ENCODE results near the gene MRFAP1L1. TPM values are rescaled to one million over a fixed set of nuclear protein-coding genes. Genes with fewer than 3 reads are reported as not detected.

Gene MRFAP1L1
- total and polyA plus RNA-seq, 7 donors = 40.7 to 82.8 (median 53.5) TPM

- H3K4me3 ChIP-seq = no peak overlapping the region
- no peaks in the 10 kb centered on the region for H3K9me3 ChIP-seq
- peaks cover 0 to 9% (median 0%) of the 10 kb centered on the region in 4 donors for H3K36me3 ChIP-seq
- intact Hi-C loops (cut with DNase I) = no loop called here
- WGBS, 2 donors = 93 to 97% methylated on average over 19 of the region's 19 CpGs
- no peak for DNase-seq
- H3K27me3 ChIP-seq = no peaks in the 10 kb centered on the region
- peaks cover 0 to 33% (median 32%) of the 10 kb centered on the region in 4 donors for H3K4me1 ChIP-seq
- H3K27ac ChIP-seq = no peak overlapping the region
- no peak for TF ChIP-seq CTCF (IDR thresholded peaks at IDR 0.05)
- TF ChIP-seq EP300 (IDR thresholded peaks at IDR 0.05) = no peak
- TF ChIP-seq POLR2A (IDR thresholded peaks at IDR 0.05) = no peak
- TF ChIP-seq POLR2AphosphoS5 (IDR thresholded peaks at IDR 0.05) = no peak
Measured at GRCh38 chr4:6672131-6672530, 37.5 kb downstream of the MRFAP1L1 start.

GRCh38 chr4:6671648-6672047, 38.0 kb downstream of the MRFAP1L1 start:
- Histone ChIP-seq H3K4me3 (no peak overlapping the region), H3K4me1 (peaks cover 0 to 28% (median 27%) of the 10 kb centered on the region in 4 donors), H3K27me3 (no peaks in the 10 kb centered on the region), H3K36me3 (peaks cover 0 to 9% (median 0%) of the 10 kb centered on the region in 4 donors), H3K9me3 (no peaks in the 10 kb centered on the region), H3K27ac (no peak overlapping the region)
- intact Hi-C loops (cut with DNase I) = no loop called here
- no peak for DNase-seq
- 93 to 94% methylated on average over 1 of the region's 1 CpG for WGBS, 2 donors
- no peak for TF ChIP-seq CTCF (IDR thresholded peaks at IDR 0.05)
- no peak for TF ChIP-seq POLR2A (IDR thresholded peaks at IDR 0.05)
- TF ChIP-seq POLR2AphosphoS5 (IDR thresholded peaks at IDR 0.05) = no peak
- TF ChIP-seq EP300 (IDR thresholded peaks at IDR 0.05) = no peak

- no peaks in the 10 kb centered on the region for H3K9me3 ChIP-seq
- H3K4me3 ChIP-seq = no peak overlapping the region
- H3K27ac ChIP-seq = no peak overlapping the region
- peaks cover 0 to 3% (median 0%) of the 10 kb centered on the region in 3 donors for H3K27me3 ChIP-seq
- intact Hi-C loops (cut with DNase I) = no loop called here
- 65 to 79% methylated on average over 11 of the region's 11 CpGs for WGBS, 2 donors
- no peak for DNase-seq
- H3K36me3 ChIP-seq = peaks cover 0 to 9% (median 0%) of the 10 kb centered on the region in 4 donors
- H3K4me1 ChIP-seq = peaks cover 0 to 19% (median 18%) of the 10 kb centered on the region in 4 donors
- no peak for TF ChIP-seq POLR2AphosphoS5 (IDR thresholded peaks at IDR 0.05)
Measured at GRCh38 chr4:6668391-6668790, 41.3 kb downstream of the MRFAP1L1 start.

- intact Hi-C loops (cut with DNase I) = no loop called here
- Histone ChIP-seq H3K36me3 (peaks cover 0 to 9% (median 0%) of the 10 kb centered on the region in 4 donors), H3K9me3 (no peaks in the 10 kb centered on the region), H3K27me3 (peaks cover 0 to 3% (median 0%) of the 10 kb centered on the region in 3 donors), H3K27ac (no peak overlapping the region), H3K4me1 (peaks cover 0 to 14% (median 13%) of the 10 kb centered on the region in 4 donors), H3K4me3 (no peak overlapping the region)
- no peak for TF ChIP-seq EP300 (IDR thresholded peaks at IDR 0.05)
- TF ChIP-seq POLR2AphosphoS5 (IDR thresholded peaks at IDR 0.05) = no peak
- TF ChIP-seq CTCF (IDR thresholded peaks at IDR 0.05) = no peak
- TF ChIP-seq POLR2A (IDR thresholded peaks at IDR 0.05) = no peak
- WGBS, 2 donors = 93 to 96% methylated on average over 9 of the region's 9 CpGs
- DNase-seq = no peak
Measured at GRCh38 chr4:6665320-6665654, 44.4 kb downstream of the MRFAP1L1 start.

GRCh38 chr4:6663596-6664393, 45.9 kb downstream of the MRFAP1L1 start:
- TF ChIP-seq EP300 (IDR thresholded peaks at IDR 0.05) (no peak), POLR2A (IDR thresholded peaks at IDR 0.05) (no peak), POLR2AphosphoS5 (IDR thresholded peaks at IDR 0.05) (no peak), CTCF (IDR thresholded peaks at IDR 0.05) (no peak)
- H3K4me3 ChIP-seq = peak overlapping the region; percentile 27 to 51 (median 40)
- H3K4me1 ChIP-seq = peaks cover 0 to 21% (median 17%) of the 10 kb centered on the region in 4 donors
- DNase-seq = no peak
- H3K9me3 ChIP-seq = no peaks in the 10 kb centered on the region
- intact Hi-C loops (cut with DNase I) = no loop called here
- H3K27me3 ChIP-seq = peaks cover 0 to 3% (median 0%) of the 10 kb centered on the region in 3 donors
- no peaks in the 10 kb centered on the region for H3K36me3 ChIP-seq
- peak overlapping the region in 1 of 4 donors; percentile 10 for H3K27ac ChIP-seq
- 19% methylated on average over 55 of the region's 55 CpGs for WGBS, 2 donors

Data from sigmoid colon (tissue), 7 donors.